Stimulated activated CD8-positive, alpha-beta memory T cell treated with anti-CD3 and anti-CD28 coated beads, Interleukin-15, amount 100 ng/mL, for 4 hours (primary cell): ENCODE measurements around the gene TREM2.
"Not testable (repeated sequence)": the region's sequence is repeated elsewhere in the genome, so short reads cannot be mapped to it uniquely, and the experiment has no call there.

Experiments
- DNase-seq, 2 donors: peaks; one replicate each; pipeline ENCODE4 v3.0.0-alpha.2; 2020; ENCODE audit warnings: low read depth in 2 of 2

Gene TREM2

GRCh38 chr6:41153992-41154625, 8.8 kb downstream of the TREM2 start, which contains the start of gene TREML1:
Gene TREML1 (minus strand): TSS chr6:41154347. CDS start chr6:41154288, 59 bp downstream.
- no peak for DNase-seq

GRCh38 chr6:41153451-41153850, 9.5 kb downstream of the TREM2 start:
- DNase-seq, result no peak

DNA sequence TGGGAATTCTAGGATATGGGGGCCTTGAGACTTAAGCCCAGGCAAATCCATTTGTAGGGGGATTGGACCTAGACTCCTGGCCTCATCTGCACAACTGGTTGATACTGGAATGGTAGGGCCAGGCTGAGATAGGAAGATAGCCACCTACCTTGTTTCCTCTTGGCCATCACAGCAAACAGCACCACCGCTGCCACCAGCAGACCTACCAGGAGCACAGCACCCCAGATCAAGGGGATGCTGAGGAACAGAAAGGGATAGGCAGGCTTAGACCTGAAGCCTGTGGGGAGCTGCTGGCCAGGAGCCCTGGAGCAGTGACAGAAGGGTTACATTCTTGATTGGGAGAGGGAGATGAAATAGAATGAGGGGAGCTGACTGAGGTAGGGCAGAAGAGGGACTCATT, 12.2 kb downstream of the TREM2 start:
- DNase-seq, result no peak

- no peak for DNase-seq
These were observed 15.0 kb downstream of the TREM2 start for GRCh38 chr6:41147917-41148316.

- no peak for DNase-seq
These were observed 26.0 kb downstream of the TREM2 start for GRCh38 chr6:41136911-41137310.

DNA sequence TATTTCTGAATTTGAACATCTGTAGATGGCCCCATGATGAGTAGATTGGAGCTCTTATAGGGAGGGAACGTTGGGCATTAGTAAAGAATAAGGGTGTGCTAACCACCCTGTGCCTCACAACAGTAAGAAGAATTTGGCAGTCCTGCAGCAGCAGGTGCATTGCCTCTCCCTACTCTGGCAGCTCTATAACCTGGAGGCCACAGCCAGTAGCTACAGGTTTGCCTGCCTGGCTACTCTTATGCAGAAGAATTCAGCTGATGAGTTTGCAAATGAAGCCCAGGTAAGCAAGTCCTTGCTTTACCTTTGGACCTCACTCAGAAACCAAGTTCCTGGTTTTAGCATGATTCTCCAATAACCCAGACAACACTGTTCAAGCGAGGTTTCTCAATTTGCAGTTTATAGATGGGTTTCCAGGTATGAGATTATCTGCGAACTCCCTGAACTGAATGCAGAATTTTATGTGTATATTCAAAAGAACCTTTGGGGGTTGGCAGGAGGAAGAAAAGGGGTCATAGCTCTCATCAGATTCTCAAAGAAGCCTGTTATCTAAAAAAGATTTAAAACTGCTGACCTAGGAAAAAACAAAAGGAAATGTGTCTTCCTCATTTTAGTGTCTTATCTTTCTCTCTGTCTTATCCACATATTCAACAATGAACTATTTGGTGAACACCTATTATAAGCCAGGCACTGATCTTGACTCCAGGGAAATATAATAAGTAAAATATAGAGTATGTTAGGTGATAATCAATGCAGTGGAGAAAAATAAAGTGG, 27.7 kb downstream of the TREM2 start:
- no peak for DNase-seq

- no peak for DNase-seq
These were observed 30.7 kb downstream of the TREM2 start for GRCh38 chr6:41132254-41132653.

- DNase-seq, result no peak
These were observed 37.6 kb downstream of the TREM2 start for GRCh38 chr6:41125282-41125681.

- DNase-seq, result no peak
These were observed 40.0 kb downstream of the TREM2 start for GRCh38 chr6:41122918-41123317.

DNA sequence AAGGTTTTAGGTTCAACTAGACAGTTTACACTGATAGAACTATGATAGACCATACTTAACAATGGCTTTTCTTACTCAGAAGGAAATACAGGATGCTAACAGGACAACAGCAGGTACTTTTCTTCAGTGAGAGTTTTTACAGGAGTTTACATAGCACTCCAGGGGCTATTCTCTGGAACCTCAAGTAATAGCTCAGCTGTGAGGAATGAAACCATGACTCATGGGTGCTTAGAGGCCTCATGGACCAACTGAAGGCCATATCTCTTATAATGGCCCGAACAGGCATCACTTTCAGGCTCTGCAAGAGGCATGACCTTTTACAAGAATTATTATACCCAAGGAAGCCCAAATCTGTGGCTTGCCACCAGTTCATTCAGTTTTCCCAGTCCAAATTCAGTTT, 40.5 kb downstream of the TREM2 start:
- no peak for DNase-seq

- no peak for DNase-seq
These were observed 42.9 kb downstream of the TREM2 start for GRCh38 chr6:41120058-41120457.

- no peak for DNase-seq
These were observed 43.4 kb downstream of the TREM2 start for GRCh38 chr6:41119508-41119907.

DNA sequence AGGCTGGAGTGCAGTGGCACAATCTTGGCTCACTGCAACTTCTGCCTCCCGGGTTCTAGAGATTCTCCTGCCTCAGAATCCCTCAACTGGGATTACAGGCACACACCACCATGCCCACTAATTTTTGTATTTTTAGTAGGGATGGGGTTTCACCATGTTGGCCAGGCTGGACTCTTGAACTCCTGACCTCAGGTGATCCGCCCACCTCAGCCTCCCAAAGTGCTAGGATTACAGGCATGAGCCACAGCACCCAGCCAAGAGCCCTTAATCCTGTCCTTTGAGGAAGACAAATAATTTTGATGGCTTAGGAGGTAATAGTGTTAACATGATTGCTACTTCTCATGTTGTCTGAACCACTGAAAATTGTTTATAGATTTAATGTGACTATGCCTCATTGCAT, 47.9 kb downstream of the TREM2 start:
- DNase-seq, result not testable (repeated sequence)

GRCh38 chr6:41111017-41111416, 51.9 kb downstream of the TREM2 start:
- DNase-seq, result no peak
